DMS114 treated with DMSO at 0.1 percent for 48 hours (cell line): ENCODE measurements around the gene PDE4D.

Experiments
- DNase-seq: peaks from one replicate; lab custom pipeline; 2025; ENCODE audit not compliant: unreplicated experiment; lab: John Stamatoyannopoulos, UW

The PDE4D gene

GRCh38 chr5:59133764-59134261 is 759.7 kb downstream of the PDE4D start:
- DNase-seq, result no peak

- DNase-seq, result no peak
Measured at GRCh38 chr5:59132131-59132530, 761.4 kb downstream of the PDE4D start.

GRCh38 chr5:59130431-59130830 is 763.1 kb downstream of the PDE4D start:
- DNase-seq, result no peak

GRCh38 chr5:59128646-59129290 is 764.8 kb downstream of the PDE4D start:
- DNase-seq, result peak; percentile 83

DNA sequence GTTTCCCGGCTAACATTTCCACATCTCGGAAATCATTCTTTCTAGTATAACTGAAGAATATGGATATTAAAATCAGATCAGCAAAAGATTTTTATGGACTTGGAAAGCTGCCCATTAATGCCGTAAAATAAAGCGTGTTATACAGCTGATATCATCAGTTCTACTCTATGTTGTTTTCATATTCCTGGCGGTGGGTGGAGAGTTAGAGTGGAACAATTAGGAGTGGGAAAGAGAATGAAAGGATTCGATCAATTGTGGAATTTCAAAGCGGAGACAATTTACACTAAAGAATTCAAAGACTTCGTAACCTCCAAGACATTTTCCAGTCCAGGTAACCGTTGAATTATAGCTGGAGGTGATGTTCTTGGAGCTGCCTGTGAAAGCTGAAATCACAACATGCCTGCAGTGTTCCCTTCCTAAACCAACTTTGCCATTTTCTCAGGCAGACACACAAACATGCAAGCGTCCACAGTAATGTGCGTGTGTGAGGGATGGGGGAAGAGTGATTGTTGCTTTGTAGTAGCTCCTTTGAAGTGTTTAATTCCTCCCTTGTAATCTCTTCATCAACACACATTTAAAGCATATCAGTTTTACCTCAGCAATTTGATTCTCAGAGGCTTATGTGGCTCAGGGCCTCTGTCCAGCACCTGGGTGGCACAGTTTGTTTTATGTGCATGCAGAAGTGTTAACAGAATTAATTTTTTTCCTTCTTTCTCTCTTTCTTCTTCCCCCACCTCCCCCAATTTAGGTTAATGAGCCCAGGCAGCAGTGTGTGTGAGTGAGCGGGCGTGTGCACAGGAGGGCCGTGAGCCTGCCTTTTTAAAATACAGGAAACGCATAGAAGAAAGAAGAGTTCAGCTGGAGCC is 766.6 kb downstream of the PDE4D start:
- peak; percentile 35 for DNase-seq

DNA sequence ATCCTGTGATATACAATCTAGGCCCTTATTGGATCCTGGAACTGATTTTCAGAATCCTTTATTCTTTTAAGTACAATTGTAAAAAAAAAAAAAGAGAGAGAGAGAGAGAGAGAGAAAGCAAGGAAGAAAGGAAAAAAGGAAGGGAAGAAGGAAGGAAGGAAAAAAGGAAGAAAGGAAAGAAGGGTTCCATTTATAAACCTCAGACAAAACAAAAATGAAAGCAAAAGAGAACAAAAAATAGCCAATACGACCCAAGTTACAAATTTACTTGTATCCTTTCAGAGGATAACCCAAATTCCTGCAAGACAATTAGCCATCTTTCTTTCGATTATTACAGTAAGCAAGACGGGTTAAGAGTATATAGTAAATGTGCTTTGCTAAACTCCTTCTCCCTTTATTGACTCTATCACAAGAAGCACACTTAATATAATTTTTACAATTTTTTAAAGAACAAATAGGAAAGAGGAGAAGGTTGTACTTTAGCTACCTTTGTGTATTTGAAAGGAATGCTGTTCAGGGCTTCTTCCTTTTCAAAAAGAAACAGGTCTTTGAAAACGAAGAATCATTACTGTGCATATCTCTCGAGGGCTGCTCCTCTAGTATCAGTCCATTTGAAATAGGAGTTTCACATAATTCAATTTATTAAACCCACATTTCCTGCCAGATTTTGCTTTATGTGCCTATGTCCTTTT is 767.4 kb downstream of the PDE4D start:
- no peak for DNase-seq

DNA sequence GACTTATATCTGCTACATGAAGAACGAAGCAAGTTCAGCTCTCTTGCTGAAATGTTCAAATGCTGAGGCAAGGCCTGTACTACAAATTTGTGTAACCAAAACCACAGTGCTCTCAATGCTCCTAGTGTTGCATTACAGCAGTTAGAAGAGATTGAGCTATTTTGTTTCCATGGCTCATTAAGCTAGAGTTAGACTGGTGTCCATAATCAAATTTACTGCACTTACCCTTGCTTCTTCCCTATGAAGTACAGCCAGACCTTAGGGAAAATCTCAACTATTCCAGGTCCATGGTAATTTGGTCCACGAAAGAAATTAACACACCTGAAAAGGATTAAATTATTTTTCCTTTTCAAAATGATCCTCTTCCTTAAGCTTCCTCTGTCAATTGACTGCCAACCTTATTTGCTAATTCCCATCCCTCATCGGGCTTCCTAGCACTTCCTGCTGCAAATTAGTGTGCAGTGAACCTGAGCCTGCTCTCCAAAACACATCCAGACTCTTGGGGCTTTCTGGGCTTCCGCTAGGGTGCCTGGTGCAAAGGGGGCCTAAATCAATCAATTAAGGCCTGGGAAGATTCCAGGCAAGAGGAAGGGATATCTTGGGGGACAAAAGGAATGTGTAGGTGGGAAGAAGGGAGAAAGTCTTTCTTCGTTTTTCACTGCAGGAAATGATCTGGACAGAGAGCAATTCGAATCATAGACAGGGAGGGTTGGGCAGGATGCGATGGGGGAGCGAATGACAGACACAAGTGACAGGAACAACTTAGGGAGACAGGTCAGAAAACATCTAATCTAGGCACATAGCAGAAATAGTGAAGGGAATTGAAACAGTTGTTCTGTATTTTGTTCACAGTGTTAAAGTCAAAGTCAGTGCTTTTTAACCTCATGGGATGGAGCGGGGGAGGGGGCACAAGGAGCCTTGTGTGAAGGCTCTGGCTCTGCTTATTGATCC is 768.2 kb downstream of the PDE4D start:
- DNase-seq, result peak; percentile 94

- DNase-seq, result peak; percentile 48
Measured at GRCh38 chr5:59123595-59124561, 769.6 kb downstream of the PDE4D start.

- no peak for DNase-seq
Measured at GRCh38 chr5:59119480-59119879, 774.0 kb downstream of the PDE4D start.

DNA sequence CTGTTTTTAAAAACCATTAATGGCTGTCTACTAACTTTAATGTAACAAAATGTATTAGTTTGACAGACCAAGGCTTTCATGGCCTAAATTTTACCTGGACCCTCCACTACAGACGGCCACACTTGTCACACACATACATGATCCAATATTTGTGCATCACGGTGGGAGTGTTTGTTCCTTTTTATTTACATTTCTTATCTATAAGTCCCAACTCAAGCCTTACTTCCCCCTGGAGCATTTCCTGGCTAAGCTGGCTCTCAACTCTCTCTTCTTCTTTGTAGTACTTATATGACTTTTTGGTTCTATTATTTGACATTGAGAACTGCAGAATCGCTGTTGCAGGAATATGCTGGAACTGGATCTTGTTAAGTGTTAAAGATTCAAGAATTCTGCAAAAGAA is 776.2 kb downstream of the PDE4D start:
- no peak for DNase-seq

DNA sequence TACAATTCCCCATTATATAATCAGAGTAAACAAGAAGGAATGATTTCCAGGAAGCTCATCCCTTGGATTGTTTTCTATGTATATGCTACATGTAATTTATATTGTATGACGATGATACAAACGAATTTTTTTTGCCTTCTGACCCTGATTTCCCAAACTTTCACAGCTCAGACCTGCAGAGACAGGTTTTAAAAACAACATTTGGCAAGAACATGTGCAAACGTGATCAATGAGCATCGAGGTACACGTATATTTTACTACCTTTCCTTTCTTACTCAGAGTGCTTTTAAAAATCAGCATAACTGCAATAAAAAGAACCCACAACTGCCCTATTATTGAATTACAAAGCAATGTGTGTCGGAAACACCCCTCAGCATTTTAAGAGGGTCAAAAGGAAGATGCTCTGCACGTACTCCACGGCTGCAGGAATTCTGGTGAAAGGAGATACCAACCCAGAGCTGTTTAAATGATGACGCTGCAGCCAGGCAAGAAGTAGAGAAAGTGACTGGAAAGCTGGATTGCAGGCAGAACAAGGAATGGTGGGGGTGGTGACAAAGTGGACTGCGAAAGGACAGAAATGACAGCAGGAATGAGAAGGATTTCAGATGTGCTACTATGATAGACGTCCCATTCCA is 777.2 kb downstream of the PDE4D start:
- DNase-seq, result peak; percentile 92

GRCh38 chr5:59115345-59115744 is 778.2 kb downstream of the PDE4D start:
- no peak for DNase-seq

DNA sequence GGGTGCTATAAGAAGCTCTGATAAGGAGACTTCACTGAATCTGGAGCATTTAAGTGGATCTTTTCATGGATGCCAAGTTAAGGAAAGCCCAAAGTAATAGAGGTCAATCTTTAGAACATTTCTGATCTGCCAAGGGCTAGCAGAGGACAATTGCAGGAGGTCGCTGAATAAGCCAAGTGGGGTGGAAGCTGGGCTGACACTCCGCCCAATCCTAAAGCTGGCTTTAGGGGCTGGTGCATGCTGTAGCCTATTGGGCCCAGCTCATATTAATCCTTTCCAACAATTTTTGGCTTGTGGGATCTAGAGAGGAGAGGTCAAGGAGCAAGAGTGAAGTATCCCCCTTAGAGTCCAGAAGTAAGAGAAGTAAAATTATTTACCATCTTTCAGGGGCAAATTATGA is 784.1 kb downstream of the PDE4D start:
- no peak for DNase-seq

DNA sequence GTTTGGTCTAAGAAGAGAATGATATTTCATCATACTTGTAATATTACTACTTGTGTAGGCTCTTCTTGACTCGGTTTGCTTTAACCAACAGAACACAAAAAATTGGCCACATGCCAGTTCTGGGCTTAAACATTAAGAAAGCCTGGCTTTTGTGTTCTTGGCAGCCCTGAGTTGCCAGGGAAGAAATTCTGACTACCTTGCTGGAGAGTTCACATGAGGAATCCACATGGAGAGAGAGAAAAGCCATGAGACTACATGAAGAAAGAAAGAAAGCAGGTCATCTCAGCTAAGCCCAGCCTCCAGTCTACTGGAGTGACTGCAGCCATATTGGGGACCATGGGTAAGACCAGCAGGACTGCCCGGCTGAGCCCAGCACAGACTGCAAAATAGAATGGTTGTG is 785.8 kb downstream of the PDE4D start:
- DNase-seq, result no peak

DNA sequence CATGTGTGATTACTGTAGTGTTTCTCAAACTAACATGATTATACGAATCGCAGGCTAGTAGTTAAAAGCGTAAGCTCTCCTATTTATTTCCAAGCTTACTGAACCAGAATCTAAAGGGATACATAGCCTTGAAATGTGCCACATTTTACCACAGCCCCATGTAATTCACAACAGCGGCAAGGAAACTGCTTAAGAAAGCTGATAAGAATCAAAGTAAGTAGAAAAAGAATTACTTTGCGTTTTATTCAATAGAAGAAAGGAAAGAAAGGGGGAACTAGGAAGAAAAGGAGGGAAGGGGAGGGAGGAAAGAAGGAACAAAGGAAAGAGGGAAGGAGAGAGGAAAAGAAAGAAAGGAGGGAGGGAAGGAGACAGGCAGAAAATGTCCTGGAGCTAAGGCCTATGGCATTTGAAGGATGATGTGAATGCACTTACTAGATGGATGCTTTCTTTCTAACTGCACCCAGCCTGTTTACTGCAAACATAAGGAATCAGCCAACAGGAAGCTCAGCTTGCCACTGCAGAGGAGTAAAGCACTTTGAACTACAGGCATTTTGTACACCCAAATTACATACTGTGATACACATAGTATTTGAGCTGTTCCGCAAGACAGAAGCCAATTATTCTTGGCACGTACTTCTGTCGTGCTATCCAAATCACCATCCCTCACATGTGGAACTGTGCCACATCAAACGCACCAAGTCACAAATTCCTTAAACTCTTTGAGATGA is 789.0 kb downstream of the PDE4D start:
- peak; percentile 97 for DNase-seq

DNA sequence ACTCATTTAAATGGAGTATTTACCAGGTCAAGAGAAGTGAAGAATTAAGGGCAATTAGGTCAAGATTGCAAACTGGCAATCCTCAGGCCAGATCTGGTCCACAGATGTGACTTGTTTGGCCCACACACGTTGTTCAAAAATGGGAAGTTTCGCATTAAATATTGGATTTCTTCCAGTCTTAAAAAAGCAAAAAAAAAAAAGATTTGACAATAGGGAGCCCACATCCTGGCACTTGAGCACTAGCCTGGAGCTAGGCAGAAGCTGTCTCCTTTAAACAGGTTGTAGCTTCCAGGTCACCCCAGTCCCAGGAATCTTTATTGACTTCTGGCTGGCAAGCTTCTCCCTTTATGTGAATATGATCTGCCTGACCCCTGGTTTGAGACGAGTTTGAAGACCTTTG is 790.2 kb downstream of the PDE4D start:
- DNase-seq, result peak; percentile 69

DNA sequence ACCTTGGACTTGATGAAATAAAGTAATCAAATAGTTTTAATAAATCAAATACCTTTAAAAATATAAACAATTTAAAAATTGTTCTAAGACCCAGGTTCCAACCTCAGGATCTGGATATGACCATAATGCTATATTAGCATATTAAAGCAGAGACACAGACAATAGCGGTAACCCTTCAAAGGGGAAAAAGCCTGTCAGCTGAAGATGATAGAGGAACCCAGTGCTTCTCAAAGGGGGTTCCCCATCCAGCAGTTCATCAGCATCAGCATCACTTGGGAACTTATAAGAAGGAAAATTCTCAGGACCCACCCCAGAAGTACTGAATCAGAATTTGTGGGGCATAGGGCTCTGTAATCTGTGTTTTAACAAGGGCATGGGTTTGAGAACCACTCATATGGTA is 791.1 kb downstream of the PDE4D start:
- no peak for DNase-seq

- no peak for DNase-seq
Measured at GRCh38 chr5:59100875-59101274, 792.7 kb downstream of the PDE4D start.
